ENCODE data around the gene FOXI1. TPM values are rescaled to one million over a fixed set of nuclear protein-coding genes. Genes with fewer than 3 reads are reported as not detected.

FOXI1 gene
- 0.48 TPM for total RNA-seq (ENCODE audit: insufficient read depth, low replicate concordance)

DNA sequence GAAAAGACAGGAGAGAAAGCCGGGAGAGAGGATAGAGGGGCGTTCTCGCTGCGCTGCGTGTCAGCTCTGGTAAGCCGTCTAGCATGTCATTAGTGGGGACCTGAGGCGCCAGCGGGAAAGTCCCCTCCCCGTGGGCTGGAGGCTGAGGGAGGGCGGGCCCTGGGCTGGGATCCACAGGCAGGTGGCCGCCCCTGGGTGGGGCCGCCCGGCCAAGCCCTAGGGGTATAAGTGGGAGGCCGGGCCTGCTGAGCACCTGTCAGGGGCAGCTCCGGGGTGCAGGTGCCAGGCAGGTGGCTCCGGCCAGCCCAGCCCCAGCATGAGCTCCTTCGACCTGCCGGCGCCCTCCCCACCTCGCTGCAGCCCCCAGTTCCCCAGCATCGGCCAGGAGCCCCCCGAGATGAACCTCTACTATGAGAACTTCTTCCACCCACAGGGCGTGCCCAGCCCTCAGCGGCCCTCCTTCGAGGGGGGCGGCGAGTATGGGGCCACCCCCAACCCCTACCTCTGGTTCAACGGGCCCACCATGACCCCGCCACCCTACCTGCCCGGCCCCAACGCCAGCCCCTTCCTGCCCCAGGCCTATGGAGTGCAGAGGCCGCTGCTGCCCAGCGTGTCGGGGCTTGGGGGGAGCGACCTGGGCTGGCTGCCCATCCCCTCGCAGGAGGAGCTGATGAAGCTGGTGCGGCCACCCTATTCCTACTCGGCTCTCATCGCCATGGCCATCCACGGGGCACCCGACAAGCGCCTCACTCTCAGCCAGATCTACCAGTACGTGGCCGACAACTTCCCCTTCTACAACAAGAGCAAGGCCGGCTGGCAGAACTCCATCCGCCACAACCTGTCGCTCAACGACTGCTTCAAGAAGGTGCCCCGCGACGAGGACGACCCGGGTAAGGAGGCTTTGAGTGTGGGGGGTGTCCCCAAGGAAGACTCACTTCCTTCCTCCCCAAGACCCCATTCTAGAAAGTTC, at the start of gene FOXI1:
TSS of gene FOXI1 (plus strand) at position 256 of the 970 bp plus-strand sequence. CDS start at position 317, 61 bp downstream.
- DNase-seq (ENCODE audit: low spot score): no peak

DNA sequence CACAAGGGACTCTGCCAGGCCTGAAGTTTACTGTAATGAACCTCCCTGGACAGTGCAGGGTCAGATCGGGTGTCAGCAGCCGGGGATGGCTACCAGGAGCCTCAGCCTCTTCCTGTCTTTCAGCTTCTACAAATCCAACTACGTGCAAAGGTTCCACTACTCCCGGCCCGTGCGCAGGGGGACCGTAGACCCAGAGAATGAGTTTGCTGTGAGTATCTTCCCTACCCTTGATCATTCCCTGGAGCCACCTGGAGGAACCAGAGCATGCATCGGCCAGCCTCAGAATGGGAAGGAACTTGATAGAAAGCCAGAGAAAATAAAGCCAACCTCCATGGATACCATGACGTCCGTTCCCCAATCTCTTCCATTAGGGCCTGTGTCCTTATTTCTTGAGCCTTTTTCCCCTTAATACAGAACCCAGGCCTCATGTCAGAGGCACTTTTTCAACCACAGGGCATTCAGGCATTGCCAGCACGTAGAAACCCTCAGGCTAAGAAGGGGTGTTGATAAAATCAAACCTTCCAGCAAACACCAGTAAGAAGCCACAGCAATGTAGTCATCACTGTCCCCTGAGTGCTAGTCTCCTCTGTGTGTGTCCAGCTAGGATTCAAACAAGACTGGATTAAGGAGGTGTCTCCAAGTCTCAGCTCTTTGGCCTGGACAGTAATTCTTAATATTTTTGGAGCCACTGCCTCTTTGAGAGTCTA, 49.0 kb upstream of the FOXI1 start:
- DNase-seq (ENCODE audit: low spot score): no peak

DNA sequence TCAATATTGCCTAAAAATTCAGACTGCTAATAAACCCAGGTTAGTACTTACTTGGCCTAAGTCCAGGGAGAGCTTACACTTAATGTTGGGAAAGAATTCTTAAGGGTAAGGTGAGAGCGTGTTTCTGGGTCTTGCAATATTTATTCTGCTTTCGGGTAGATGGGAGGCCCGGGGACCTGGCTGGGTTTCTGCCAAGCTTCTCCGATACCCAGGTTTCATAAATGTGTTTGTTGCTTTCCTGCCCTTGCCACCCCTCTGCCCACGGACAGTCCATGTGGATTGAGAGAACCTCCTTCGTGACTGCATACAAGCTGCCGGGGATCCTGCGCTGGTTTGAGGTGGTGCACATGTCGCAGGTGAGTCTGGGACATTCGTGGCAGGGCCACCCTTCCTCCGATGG, 48.4 kb upstream of the FOXI1 start:
- no peak for DNase-seq (ENCODE audit: low spot score)

DNA sequence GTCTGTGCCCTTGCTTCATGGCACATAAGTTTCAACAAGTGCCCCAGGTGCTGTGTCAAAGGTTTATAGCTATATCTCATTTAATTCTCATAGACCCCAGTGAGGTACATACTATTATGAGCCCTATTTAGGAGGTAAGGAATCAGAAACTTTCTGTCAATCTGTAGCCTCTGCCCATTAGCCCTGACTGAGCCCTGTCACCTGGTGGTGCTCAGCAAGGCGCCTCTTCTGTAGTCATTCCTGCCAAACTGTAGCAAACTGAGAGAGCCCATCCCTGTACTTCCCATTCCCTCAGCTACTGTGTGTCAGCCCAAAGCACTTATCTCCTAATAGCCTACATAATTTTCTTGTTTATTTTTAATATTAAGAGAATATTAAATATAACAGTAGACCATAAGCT, 46.5 kb upstream of the FOXI1 start:
- no peak for DNase-seq (ENCODE audit: low spot score)

DNA sequence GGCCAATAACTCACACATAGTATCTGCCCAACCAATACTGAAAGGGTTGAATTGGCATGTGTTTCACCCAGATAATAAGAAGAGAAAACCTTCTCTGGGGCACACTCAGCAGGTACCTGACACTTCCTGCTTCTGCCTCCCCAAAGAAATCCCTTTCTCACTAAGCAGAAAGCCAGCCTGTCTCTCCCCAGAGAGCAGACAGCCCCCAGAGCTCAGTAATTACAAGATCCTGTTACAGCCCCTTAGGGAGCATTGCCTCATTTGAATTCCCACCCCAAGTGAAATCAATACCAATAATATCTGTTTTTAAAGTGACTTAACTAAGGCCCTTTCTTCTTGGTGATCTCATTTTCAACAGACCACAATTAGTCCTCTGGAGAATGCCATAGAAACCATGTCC, 38.5 kb upstream of the FOXI1 start:
- no peak for DNase-seq (ENCODE audit: low spot score)

DNA sequence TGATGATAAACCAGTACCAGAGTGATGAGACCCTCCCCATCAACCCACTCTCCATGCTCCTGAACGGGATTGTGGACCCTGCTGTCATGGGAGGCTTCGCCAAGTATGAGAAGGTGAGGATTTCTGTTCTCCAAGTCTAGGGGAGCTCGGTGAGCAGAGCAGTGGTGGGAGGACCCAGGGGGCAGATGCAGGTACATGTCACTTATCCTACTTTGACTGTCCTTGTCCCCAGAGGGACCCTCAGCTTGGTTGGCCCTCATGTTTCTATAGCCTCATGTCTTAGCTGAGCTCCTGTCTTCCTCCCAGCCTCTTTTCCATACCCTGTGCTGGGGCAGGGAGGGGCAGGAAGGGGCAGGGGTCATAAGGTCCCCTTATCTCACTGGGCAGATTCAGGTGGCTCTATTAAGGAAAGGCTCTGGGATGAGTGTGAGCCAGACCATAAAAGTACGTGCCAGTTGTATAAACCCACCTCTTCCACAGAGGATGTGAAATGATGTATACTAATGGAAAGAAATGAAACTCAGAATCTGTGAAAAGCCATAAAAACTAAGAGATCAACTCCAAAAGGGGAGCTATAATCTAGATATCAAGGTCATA, 38.0 kb upstream of the FOXI1 start:
- DNase-seq (ENCODE audit: low spot score): no peak

DNA sequence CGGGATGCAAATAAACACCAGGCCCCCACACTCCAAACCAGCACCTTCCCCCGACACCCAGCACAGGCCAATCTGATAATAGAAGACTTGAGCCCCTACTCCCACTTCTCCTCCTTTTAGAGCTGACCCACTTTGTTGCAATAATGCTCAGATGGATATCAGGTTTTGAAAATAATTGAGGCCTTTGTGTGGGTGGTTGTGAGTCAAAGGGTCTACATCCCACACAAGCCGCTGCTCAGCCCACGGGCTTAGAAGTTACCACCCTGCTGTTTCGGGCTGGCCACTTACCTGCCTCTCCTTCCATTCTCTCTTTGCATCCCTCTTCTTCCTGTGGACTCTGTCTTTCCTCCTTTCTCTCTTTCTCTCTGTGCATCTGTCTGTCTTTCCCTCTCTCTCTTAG, 36.2 kb upstream of the FOXI1 start:
- no peak for DNase-seq (ENCODE audit: low spot score)

DNA sequence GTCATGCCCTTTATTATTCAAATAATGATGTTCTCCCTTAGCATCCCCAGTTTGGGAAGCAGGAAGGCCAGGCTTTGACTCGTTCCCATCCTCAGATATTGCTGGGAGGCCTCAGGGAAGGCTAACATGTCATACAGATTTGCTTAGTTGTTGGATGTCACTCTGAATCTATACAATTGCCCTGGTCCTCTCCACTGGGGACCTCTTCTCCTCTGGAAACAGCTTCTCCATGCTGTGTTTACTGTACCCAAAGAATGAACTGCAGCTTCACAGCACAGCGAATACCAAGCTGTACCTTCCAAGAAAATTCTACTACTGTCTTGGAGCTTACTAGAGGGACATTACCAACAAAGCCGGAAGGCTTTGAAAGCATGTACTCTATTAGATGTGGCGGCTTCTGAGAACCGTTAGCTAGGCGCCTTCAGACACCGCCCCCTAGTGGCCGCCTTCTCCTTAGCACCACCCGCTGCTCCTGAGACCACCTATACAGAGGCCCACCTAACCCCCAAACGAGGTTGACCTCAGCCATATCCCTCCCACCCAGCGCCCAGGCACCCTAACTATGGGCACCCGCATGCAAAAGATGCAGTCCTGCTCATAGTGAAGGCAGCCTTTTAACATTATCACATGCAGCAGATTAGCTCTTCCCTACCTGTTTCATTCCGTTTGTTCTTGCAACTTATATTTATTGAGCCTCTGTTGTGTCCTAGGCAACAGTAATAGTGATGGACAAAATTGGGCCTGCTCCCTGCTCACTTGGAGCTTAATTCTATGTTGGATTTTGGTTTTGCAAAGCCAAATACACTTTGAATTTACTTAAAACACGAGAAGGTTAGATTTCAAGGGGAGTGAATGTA, 34.9 kb upstream of the FOXI1 start:
- peak; percentile 23 for DNase-seq (ENCODE audit: low spot score)

DNA sequence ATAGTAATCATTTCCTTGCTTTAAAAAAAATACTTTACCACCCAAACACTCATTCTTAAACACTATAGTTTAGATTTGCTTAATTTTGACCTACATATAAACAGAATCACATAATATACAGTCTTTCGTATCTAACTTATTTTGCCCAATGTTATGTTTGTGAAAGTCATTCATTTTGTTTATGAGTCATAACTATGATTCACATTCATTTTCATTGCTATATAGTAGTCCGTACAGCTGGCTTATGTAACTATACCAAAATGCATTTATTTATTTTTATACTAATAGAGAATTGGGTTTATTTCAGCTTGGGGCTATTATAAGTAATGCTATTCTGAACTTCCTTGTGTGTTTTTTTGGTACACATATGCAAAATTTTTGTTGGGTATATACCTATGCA, 33.9 kb upstream of the FOXI1 start:
- DNase-seq (ENCODE audit: low spot score): no peak

DNA sequence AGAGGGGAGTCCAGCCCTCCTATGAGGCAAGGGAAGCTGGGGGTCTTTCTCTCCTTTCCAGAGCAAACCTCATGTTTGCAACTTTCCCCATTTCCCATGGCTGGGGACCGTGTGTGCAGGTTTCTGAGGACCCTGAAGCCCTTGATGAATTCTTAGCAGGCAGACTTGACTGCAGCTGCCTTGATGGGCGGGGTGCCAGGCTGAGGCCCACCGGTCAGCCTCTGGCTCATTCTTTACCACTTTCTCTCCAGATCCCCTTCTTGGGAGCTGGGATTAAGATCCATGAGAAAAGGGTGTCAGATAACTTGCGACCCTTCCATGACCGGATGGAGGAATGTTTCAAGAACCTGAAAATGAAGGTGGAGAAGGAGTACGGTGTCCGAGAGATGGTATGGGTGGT, 30.0 kb upstream of the FOXI1 start:
- no peak for DNase-seq (ENCODE audit: low spot score)

DNA sequence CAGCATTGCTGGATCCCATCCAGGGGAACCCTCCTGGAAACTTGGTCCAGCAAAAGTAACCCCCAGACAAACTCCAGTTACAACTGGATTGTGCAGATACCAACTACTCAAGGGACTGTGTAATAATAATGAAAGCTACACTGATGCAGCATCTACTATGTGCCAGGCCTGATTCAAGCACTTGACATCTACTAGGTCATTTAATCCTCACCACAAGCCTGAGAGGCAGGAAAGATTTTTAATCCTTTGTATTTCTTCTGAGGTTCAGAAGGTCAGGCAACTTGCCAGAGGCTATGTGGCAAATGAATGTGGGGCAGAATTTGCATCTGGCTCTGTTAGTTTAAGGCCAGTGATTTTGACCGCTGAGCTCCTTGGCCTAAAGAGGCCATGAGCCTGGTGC, 29.5 kb upstream of the FOXI1 start:
- peak; percentile 28 for DNase-seq (ENCODE audit: low spot score)

DNA sequence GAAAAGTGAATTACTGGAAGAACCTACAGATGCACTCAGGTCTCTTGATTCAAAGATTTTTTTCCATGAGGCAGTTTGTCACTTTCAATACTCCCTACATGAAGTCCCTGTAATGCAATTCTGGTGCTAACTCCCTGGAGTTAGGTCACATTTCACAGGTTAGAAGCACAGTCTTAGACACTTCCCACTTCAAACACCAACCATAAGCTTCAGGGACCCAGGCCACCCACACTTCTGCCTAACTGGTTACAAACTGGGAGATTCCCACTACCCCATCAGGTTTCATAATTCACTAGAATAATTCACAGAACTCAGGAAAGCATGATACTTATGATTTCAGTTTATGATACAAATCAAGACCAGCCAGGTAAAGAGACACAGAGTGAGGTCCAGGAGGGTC, 29.0 kb upstream of the FOXI1 start:
- no peak for DNase-seq (ENCODE audit: low spot score)

DNA sequence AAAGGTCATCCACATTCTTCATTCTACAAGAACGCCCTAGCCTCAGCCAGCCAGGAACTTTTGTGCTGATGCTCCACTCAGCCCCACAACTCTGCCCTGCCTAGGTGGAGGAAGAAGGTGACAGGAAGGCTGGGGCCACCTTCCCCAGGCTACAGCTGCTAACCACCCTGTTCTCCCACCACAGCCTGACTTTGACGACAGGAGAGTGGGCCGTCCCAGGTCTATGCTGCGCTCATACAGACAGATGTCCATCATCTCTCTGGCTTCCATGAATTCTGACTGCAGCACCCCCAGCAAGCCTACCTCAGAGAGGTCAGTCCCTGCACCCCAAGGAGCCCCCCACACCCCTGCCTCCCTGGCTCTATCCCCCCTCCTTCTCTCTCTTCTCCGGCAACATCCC, 28.2 kb upstream of the FOXI1 start:
- DNase-seq (ENCODE audit: low spot score): no peak

DNA sequence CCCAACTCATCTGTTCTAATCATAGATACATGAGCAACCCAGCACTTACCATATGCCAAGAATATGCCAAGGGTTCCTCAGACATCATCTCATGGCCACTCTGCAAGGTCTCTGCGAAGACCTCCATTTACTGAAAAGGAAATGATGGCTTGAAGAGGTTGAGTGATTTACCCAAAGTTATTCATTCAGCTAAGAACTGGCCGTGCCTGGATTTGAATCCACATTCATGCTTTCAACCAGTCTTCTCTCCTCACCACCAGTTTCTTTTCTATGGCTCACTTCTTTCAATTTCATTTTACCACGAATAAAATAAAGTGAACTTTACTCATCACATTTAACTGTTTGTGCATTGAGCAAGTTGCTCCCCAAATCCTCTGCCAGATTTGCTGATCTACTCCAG, 27.2 kb upstream of the FOXI1 start:
- no peak for DNase-seq (ENCODE audit: low spot score)

DNA sequence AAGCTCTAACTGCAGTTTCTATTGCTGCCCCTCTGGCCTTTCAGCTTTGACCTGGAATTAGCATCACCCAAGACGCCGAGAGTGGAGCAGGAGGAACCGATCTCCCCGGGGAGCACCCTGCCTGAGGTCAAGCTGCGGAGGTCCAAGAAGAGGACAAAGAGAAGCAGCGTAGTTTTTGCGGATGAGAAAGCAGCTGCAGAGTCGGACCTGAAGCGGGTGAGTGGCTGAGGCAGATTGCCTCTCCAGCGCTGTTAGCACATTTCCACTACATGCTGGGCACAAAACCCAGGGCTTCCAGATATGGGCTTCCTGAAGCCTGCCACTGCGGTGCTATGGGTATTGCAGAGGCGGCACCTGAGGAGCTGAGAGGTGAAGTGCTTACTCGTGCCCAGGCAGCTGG, 26.8 kb upstream of the FOXI1 start:
- DNase-seq (ENCODE audit: low spot score): no peak

DNA sequence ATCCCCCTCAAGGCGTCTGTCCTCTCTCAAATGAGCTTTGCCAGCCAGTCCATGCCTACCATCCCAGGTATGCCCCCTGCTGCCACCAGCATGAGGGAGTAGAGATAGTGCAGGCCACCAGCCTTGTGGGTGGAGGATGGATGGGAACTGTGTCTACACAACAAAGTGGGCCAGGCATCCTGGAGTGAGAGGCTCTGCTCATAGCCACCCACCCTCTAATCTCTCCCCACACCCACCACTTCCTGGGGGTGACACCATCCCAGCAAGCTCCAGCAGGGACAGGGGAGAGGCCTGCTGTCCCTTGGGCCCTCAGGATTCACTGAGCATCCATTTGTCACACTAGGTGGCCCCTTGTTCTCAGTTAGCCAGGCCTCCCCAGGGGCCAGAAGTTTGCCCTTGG, 25.5 kb upstream of the FOXI1 start:
- DNase-seq (ENCODE audit: low spot score): no peak

DNA sequence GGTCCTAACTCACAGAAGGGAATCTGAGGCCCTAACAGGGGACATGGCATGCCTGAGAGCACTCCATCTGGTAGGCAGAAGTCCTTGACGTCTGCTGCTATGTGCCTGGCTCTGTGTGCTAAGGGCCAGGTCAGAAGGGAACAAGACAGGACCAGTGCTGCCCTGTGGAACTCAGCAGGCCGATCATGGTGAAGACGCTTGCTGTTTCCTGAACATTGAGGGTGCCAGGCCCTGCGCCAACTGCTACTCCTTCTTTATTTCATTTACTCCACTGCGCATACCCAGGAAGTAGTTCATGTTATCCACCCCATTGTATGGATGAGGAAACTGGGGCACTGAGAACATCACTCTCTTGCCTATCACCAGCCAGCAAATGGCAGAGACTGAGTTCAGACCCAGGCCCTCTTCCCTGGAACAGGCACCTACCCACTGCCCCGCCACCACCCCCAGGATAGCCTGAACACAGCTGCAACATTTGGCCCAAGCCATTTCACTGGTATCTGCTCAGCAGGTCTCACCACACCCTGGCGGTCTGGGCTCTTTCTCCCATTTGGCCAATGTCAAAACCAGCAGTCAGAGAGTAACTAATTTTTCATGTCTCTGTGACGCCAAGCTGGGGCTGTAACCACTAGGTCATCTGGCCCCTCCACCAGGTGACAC, 24.8 kb upstream of the FOXI1 start:
- no peak for DNase-seq (ENCODE audit: low spot score)

DNA sequence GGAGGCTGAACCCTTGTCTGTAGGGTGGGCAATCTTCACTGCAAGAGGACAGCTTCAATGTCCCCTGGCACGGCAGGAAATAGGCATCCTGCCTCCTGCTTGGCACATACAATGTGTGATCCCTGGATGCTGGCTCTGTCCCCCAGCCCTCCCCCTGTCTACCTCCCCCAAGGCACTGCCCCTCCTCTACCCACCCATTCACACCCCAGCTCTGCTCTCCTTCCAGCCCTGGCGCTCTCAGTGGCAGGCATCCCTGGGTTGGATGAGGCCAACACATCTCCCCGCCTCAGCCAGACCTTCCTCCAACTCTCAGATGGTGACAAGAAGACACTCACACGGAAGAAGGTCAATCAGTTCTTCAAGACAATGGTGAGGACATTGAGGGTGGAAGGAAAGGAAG, 24.1 kb upstream of the FOXI1 start:
- no peak for DNase-seq (ENCODE audit: low spot score)

DNA sequence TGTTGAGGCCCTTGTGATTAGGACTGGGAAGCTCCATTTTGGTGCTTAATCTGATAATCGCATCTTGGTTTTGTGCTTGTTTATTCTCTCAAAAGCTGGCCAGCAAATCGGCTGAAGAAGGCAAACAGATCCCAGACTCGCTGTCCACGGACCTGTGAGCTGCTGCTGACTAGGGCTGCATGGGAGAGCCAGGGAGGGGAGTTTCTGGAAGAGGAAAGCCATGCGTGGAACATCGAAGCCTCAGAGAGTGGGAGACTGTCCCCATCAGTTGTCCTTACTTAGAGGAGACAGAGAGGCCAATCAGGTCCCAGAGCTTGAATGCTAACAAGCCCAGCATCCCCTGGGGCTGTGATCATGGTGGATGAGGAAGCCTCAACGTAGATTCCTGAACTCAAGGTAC, 23.0 kb upstream of the FOXI1 start:
- no peak for DNase-seq (ENCODE audit: low spot score)

DNA sequence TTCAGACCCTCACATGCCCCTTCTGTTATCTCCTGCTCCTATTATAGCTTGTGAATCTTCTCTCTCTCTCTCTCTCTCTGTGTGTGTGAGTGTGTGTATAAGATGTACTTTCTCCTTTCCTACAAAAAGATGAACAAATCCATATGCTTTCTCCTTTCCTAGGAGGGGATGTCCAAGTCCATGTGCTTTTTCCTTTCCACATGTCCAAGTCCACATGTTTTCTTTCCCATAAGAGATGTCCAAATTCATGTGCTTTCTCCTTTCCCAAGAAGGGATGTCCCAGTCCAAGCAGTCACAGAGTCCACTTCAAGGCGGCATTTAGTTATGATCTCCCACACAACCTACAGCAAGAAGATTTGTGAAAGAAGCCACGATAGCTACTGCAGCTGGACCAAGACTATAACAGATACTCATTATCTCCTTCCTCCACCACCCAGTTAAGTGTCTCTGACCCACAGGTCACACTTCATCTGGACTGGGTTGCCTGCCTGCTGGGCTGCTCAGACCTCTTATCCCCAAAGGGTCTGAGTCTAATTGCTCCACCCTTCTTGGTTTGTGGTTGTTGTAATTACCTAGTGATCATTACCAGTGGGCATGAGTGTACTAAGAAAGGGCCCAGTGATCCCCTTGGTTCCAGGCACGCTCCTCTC, 18.4 kb upstream of the FOXI1 start:
- DNase-seq (ENCODE audit: low spot score): no peak
